ENCODE data around the gene TEX35.

Gene TEX35

DNA sequence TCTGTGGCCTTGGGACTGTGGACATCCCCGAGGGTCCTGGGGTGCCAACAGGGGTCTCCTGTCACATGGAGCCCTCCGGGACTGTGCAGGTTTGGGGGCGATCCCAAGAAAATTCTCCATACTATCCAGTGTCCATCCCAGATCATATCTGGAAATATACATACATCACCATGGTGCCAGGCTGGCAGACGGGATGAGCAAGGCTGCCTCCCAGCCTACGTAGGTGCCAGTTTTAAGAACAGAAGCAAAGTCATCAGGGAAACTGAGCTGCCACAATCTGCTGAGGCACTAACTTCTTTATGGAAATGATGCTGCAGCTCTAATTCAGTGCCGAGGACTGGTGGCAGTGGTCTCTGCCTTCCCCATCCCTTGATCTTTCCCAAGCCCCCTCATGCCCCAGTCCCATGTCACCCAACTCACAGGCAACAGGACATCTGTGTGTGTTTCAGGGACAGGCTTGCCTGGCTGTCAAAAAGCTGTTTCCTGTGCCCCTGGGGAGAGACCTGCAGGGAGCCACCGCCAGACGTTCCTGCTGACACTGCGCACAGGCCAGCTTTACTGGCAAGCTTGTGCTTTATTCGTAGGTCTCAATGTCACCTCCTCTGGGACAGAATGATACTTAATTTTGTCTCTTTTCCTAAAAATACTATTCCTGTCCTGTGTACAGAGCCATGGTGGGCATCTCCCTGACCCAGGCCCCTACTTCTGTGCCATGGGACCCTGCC is 15.5 kb downstream of the TEX35 start:
- Histone ChIP-seq H3K4me2 (ENCODE audit: insufficient read depth, low read length) (no peak overlapping the region), H3K27me3 (ENCODE audit: insufficient read depth, low read length, poor library complexity) (no peaks in the 10 kb centered on the region), H3K79me2 (ENCODE audit: insufficient read depth, low read length) (no peaks in the 10 kb centered on the region), H3K4me3 (ENCODE audit: low read depth in 1 of 2, low read length in 2 of 2) (no peak overlapping the region), H2AFZ (ENCODE audit: low read depth, low read length) (no peak overlapping the region), H3K9ac (ENCODE audit: low read depth, low read length) (no peak overlapping the region), H3K36me3 (ENCODE audit: insufficient read depth, low read length) (no peaks in the 10 kb centered on the region), H3K27ac (ENCODE audit: low read length) (no peak overlapping the region), H3K4me1 (ENCODE audit: insufficient read depth, low read length) (peaks cover 4% of the 10 kb centered on the region), H3K9me3 (ENCODE audit: insufficient read depth, low read length, severe bottlenecking) (no peaks in the 10 kb centered on the region), H4K20me1 (ENCODE audit: insufficient read depth, low read length) (no peaks in the 10 kb centered on the region)
- DNase-seq (no peak), ATAC-seq (ENCODE audit: insufficient read depth, low read depth) (no peak)
- TF ChIP-seq CTCF (IDR thresholded peaks at IDR 0.05; ENCODE audit: borderline replicate concordance, extremely low read depth, low read length, poor library complexity, severe bottlenecking) = no peak
- no peak for TF ChIP-seq EZH2 (IDR thresholded peaks at IDR 0.05; ENCODE audit: borderline replicate concordance, low read depth, low read length, severe bottlenecking)

DNA sequence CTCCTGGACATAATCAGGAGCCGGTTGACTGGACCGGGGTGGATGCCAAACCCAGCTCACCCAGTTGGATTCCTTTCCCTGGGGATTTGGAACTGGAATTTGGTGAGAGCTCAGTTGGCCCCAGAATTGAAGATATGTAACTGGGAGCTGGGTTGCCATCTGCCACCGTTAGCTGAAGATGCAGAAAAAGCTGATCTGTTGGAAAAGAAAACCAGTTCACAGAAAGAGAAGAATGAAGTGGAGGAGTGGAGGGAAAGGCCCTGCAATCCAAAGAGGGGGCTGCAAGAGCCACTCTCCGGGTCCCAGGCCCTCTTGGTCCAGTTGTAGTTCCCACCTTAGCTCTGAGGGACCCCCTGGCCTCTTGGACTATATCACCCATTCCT is 16.0 kb downstream of the TEX35 start:
- H3K9ac ChIP-seq (ENCODE audit: low read depth, low read length) = no peak overlapping the region
- H3K4me3 ChIP-seq (ENCODE audit: low read depth in 1 of 2, low read length in 2 of 2) = no peak overlapping the region
- H3K36me3 ChIP-seq (ENCODE audit: insufficient read depth, low read length) = no peaks in the 10 kb centered on the region
- H4K20me1 ChIP-seq (ENCODE audit: insufficient read depth, low read length) = no peaks in the 10 kb centered on the region
- no peak for DNase-seq
- H3K79me2 ChIP-seq (ENCODE audit: insufficient read depth, low read length) = no peaks in the 10 kb centered on the region
- H3K4me1 ChIP-seq (ENCODE audit: insufficient read depth, low read length) = peaks cover 4% of the 10 kb centered on the region
- no peaks in the 10 kb centered on the region for H3K27me3 ChIP-seq (ENCODE audit: insufficient read depth, low read length, poor library complexity)
- H3K27ac ChIP-seq (ENCODE audit: low read length) = no peak overlapping the region
- no peak overlapping the region for H2AFZ ChIP-seq (ENCODE audit: low read depth, low read length)
- TF ChIP-seq CTCF (IDR thresholded peaks at IDR 0.05; ENCODE audit: borderline replicate concordance, extremely low read depth, low read length, poor library complexity, severe bottlenecking) = no peak
- TF ChIP-seq EZH2 (IDR thresholded peaks at IDR 0.05; ENCODE audit: borderline replicate concordance, low read depth, low read length, severe bottlenecking) = no peak
- H3K9me3 ChIP-seq (ENCODE audit: insufficient read depth, low read length, severe bottlenecking) = no peaks in the 10 kb centered on the region
- ATAC-seq (ENCODE audit: insufficient read depth, low read depth) = no peak
- no peak overlapping the region for H3K4me2 ChIP-seq (ENCODE audit: insufficient read depth, low read length)

GRCh38 chr1:178529364-178530036 is 16.6 kb downstream of the TEX35 start:
- no peaks in the 10 kb centered on the region for H3K27me3 ChIP-seq (ENCODE audit: insufficient read depth, low read length, poor library complexity)
- H3K9me3 ChIP-seq (ENCODE audit: insufficient read depth, low read length, severe bottlenecking) = no peaks in the 10 kb centered on the region
- no peaks in the 10 kb centered on the region for H3K79me2 ChIP-seq (ENCODE audit: insufficient read depth, low read length)
- H3K4me2 ChIP-seq (ENCODE audit: insufficient read depth, low read length) = no peak overlapping the region
- ATAC-seq (ENCODE audit: insufficient read depth, low read depth) (no peak), DNase-seq (no peak)
- H4K20me1 ChIP-seq (ENCODE audit: insufficient read depth, low read length) = no peaks in the 10 kb centered on the region
- peaks cover 4% of the 10 kb centered on the region for H3K4me1 ChIP-seq (ENCODE audit: insufficient read depth, low read length)
- H3K9ac ChIP-seq (ENCODE audit: low read depth, low read length) = no peak overlapping the region
- no peak overlapping the region for H3K27ac ChIP-seq (ENCODE audit: low read length)
- no peak for TF ChIP-seq EZH2 (IDR thresholded peaks at IDR 0.05; ENCODE audit: borderline replicate concordance, low read depth, low read length, severe bottlenecking)
- no peak for TF ChIP-seq CTCF (IDR thresholded peaks at IDR 0.05; ENCODE audit: borderline replicate concordance, extremely low read depth, low read length, poor library complexity, severe bottlenecking)
- no peak overlapping the region for H2AFZ ChIP-seq (ENCODE audit: low read depth, low read length)
- no peak overlapping the region for H3K4me3 ChIP-seq (ENCODE audit: low read depth in 1 of 2, low read length in 2 of 2)
- no peaks in the 10 kb centered on the region for H3K36me3 ChIP-seq (ENCODE audit: insufficient read depth, low read length)

All from DND-41 (cell line).